NOMO-1 treated with dmso at 0.1 percent for 144 hours (cell line): ENCODE results near the gene LURAP1L.

ENCODE experiments used
- DNase-seq: peaks from one replicate; lab custom pipeline; 2025; ENCODE audit not compliant: unreplicated experiment; lab: John Stamatoyannopoulos, UW

LURAP1L gene

GRCh38 chr9:12776513-12777055 is 1.8 kb downstream of the LURAP1L start:
- no peak for DNase-seq

GRCh38 chr9:12777121-12778022 is 2.6 kb downstream of the LURAP1L start:
- no peak for DNase-seq

GRCh38 chr9:12778389-12778788 is 3.6 kb downstream of the LURAP1L start:
- DNase-seq, result no peak

- DNase-seq, result no peak
These were observed 6.5 kb downstream of the LURAP1L start for GRCh38 chr9:12781226-12781733.

GRCh38 chr9:12783767-12784460 is 9.1 kb downstream of the LURAP1L start:
- no peak for DNase-seq

GRCh38 chr9:12784461-12785259 is 9.8 kb downstream of the LURAP1L start:
- DNase-seq, result no peak

- DNase-seq, result no peak
These were observed 10.5 kb downstream of the LURAP1L start for GRCh38 chr9:12785260-12785770.

GRCh38 chr9:12785941-12786340 is 11.1 kb downstream of the LURAP1L start:
- DNase-seq, result no peak

- no peak for DNase-seq
These were observed 15.2 kb downstream of the LURAP1L start for GRCh38 chr9:12790001-12790400.

GRCh38 chr9:12790883-12791282 is 16.1 kb downstream of the LURAP1L start:
- no peak for DNase-seq

GRCh38 chr9:12794101-12794799 is 19.4 kb downstream of the LURAP1L start:
- DNase-seq, result no peak

- no peak for DNase-seq
These were observed 21.8 kb downstream of the LURAP1L start for GRCh38 chr9:12796601-12797000.

GRCh38 chr9:12797037-12797436 is 22.2 kb downstream of the LURAP1L start:
- no peak for DNase-seq

- DNase-seq, result no peak
These were observed 23.4 kb downstream of the LURAP1L start for GRCh38 chr9:12798066-12798770.

GRCh38 chr9:12801187-12801586 is 26.4 kb downstream of the LURAP1L start:
- DNase-seq, result no peak

- DNase-seq, result no peak
These were observed 26.8 kb downstream of the LURAP1L start for GRCh38 chr9:12801663-12802062.

GRCh38 chr9:12802093-12802492 is 27.3 kb downstream of the LURAP1L start:
- no peak for DNase-seq

GRCh38 chr9:12808569-12808968 is 33.7 kb downstream of the LURAP1L start:
- DNase-seq, result no peak

GRCh38 chr9:12809720-12810119 is 34.9 kb downstream of the LURAP1L start:
- DNase-seq, result no peak

GRCh38 chr9:12811935-12812334 is 37.1 kb downstream of the LURAP1L start:
- no peak for DNase-seq
